Brain pericyte (primary cell): Measurements from ENCODE around the gene SUGP1.

Source experiments
- DNase-seq: peaks from one replicate; pipeline ENCODE4 v3.0.0-alpha.2; 2012; ENCODE audit warnings: low read depth, low spot score

SUGP1 gene

GRCh38 chr19:19303411-19303810, 16.9 kb downstream of the SUGP1 start:
- DNase-seq: no peak

- no peak for DNase-seq
Measured at GRCh38 chr19:19300613-19301012, 19.7 kb downstream of the SUGP1 start.

GRCh38 chr19:19297759-19298158, 22.6 kb downstream of the SUGP1 start:
- DNase-seq: no peak

- no peak for DNase-seq
Measured at GRCh38 chr19:19296953-19297689, 23.2 kb downstream of the SUGP1 start.

- no peak for DNase-seq
Measured at GRCh38 chr19:19294914-19295313, 25.4 kb downstream of the SUGP1 start.

GRCh38 chr19:19292607-19293006, 27.7 kb downstream of the SUGP1 start:
- DNase-seq: no peak

- no peak for DNase-seq
Measured at GRCh38 chr19:19285686-19286085, 34.6 kb downstream of the SUGP1 start.

GRCh38 chr19:19280561-19280960, 39.7 kb downstream of the SUGP1 start:
- DNase-seq: no peak

- DNase-seq: no peak
Measured at GRCh38 chr19:19279853-19280252, 40.5 kb downstream of the SUGP1 start.

- DNase-seq: no peak
Measured at GRCh38 chr19:19279062-19279612, 41.2 kb downstream of the SUGP1 start.

GRCh38 chr19:19278315-19278714, 42.0 kb downstream of the SUGP1 start:
- no peak for DNase-seq

- no peak for DNase-seq
Measured at GRCh38 chr19:19276851-19277250, 43.5 kb downstream of the SUGP1 start.

GRCh38 chr19:19276386-19276785, 43.9 kb downstream of the SUGP1 start:
- no peak for DNase-seq

- no peak for DNase-seq
Measured at GRCh38 chr19:19274716-19275565, 45.4 kb downstream of the SUGP1 start.

- DNase-seq: no peak
Measured at GRCh38 chr19:19274146-19274545, 46.2 kb downstream of the SUGP1 start.

- DNase-seq: no peak
Measured at GRCh38 chr19:19271828-19272599, 48.3 kb downstream of the SUGP1 start.

GRCh38 chr19:19270749-19271571, 49.3 kb downstream of the SUGP1 start:
- no peak for DNase-seq

- DNase-seq: no peak
Measured at GRCh38 chr19:19269952-19270694, 50.2 kb downstream of the SUGP1 start.

GRCh38 chr19:19268453-19269385, 51.6 kb downstream of the SUGP1 start:
- DNase-seq: no peak
